ENCODE results near the gene TMEM225.
"Not testable (repeated sequence)": the region's sequence is repeated elsewhere in the genome, so short reads cannot be mapped to it uniquely, and the experiment has no call there.

The TMEM225 gene, protein sequence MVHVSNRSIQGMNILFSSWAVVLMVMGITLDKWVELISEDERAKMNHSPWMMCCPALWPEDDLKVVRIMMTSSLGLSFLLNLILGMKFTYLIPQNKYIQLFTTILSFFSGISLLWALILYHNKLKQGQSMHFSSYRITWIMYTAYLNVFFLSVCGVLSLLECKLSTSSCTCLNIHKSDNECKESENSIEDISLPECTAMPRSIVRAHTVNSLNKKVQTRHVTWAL

DNA sequence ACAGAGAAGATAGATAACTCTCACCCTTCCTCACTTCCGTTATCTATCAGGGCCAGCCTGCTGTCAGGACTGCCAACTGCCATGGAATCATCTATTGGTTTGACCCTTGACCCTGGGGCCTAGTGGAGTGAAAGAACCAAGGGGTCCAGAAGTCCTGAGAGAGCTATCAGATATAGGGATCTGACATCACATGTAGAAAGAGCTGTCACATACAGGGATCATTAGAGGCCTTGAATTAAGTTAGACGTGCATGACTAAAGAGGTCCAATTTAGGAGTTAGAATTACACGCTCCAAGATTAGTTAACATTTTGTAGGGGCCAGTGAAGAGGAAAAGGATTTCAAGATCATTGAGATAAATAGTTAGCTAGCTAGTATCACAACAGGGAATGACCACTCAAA lies at the start of gene TMEM225:
Gene TMEM225 (minus strand): TSS at position 101 of the 400 bp plus-strand sequence. CDS start 245 bp downstream, outside the sequence.
- no peak for DNase-seq

DNA sequence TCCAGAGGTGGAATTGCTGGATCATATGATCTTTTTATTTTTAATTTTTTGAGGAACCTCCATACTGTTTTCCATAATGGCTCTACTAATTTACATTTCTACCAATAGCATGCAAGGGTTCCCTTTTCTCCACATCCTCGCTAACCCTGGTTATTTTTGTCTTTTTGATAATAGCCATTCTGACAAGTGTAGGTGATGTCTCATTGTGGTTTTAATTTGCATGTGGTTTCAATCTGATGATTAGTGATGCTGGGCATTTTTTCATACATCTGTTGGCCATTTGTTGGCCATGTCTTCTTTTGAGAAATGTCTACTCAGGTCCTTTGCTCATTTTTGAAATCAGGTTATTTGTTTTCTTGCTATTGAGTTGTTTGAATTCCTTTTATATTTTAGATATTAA lies 38.6 kb upstream of the TMEM225 start:
- no peak for DNase-seq

DNA sequence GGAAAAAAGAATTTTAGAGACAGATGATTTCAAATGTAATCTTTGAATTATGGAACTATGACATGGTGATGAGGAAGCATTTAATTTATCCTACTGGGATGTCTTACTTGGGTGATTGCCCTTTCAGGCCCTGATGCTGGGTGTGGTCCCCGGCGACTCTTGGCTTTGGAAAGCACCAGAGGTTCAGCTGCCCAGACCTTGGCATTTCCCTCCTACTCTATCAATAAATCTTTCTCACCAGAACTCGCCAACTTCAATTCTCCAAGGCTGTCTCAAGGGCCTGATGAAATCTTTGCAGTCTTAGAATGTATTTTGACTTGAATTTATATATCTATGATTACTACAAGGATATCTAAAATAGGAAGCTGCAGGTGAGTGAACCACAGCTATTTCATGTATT lies 35.5 kb upstream of the TMEM225 start:
- DNase-seq: no peak

DNA sequence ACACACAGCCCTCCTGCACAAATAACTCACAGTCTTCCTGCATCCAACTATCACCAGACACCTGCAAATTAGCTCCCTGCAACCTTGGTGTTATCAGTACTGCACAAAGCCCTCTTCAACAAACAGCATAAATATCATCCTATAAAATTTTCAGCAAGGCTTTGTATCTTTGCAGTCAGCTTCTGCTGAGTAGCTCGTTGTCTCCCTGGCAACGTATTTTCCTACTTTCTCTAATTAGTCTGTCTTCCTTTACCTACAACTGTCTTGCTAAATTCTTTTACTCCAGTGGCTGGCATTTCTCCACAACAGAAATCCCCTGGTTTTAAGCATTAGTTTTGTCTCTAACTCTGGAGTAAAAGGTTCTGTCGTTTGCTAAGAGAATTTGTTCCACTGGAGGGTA lies 20.4 kb upstream of the TMEM225 start:
- DNase-seq: peak in 4 of 56 donors; percentile 0 to 2 (median 2)

DNA sequence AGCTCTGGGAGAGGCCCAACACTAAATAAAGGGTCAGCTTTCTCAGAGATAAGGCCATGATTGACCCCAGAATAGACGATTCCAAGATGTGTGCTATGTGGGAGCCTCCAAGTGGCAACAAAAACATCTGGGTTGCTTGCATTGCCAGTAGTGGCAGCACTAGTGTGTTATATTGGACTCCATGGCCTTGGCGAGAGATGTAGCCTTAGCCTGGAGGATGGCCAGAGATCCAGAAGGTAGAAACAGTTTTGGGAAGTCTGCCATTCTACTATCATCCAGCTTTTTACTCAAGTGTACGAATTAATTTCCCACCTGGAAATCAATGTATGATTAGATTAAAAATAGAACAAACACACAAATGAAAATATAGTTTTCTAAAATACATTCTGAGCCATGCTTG lies 19.5 kb upstream of the TMEM225 start:
- no peak for DNase-seq

DNA sequence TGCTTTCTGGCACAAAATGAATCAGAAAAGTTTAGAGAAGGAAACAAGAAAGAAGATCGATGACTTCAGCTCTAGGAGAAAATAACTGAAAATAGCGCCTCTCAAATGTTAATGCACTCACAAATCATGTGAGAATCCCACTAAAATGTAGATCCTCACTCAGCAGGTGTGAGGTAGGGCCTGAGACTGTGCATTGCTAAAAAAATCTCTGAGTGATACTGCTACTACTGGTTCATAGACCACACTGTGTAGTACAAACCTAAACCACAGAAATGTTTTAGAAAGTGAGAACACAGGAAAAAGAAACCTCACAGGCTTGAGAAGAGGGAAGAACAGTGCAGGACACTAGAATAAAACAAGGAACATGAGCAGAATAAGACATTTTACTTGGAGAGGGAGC lies 18.5 kb upstream of the TMEM225 start:
- no peak for DNase-seq

DNA sequence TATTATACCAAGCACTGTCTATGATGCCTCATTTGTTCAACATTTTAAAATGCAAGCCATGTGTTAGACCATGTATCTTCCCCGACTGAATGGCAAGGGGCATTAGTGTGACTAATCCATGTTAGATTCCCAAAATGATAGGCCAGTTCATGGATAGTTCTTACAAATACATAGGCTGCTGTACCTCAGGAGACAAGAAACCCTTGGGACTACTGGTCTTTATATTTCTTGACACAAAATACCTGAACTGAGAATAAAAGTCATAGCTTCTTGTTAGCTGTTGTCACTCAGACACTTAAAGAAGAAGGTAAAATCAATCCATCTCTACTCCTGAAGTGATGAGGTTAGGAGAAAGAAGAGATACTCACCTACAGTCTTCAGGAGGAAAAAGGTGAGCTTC lies 16.4 kb upstream of the TMEM225 start, which contains the start of gene OR8D4:
Gene OR8D4 (plus strand): TSS at position 301 of the 400 bp plus-strand sequence. CDS start 4,265 bp downstream, outside the sequence.
- DNase-seq: no peak

DNA sequence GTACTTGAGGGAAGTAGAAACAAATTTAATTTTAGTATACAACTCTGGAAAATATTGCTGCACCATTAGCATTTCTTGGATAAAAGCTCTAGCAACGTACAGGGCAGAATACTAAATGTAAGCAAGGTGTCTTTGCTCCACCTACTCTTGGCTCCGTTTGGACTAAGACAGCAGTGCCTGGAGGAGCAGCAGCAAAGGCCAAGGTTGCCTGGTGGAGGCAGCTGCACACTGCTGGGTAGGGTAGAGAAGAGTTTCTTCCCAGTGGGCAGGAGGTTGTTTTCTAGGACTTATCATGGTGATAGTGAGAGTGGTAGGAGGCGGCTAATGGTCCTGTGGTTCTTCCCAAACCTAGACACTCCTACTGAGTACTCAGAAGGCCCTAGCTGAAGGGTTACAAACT lies 14.3 kb upstream of the TMEM225 start:
- DNase-seq: no peak

DNA sequence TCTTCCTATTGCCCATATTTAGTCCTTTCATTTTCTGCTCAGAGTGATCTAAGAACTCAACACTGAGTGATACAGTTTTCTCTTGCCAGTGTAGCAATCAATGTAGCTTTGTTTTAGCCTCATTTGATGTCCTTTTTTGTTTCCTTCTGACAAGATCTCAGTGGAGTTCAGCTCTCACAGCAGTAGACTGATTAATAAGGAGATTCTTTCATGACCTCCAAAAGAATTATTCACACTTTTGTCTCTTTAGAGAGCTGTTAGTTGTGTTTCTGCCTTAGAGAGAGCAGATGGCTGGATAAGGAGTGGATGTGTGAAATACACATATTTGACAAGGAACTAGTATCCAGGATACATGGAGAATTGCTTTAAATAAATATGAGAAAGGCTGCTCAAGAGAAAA lies 6.6 kb upstream of the TMEM225 start:
- DNase-seq: no peak

DNA sequence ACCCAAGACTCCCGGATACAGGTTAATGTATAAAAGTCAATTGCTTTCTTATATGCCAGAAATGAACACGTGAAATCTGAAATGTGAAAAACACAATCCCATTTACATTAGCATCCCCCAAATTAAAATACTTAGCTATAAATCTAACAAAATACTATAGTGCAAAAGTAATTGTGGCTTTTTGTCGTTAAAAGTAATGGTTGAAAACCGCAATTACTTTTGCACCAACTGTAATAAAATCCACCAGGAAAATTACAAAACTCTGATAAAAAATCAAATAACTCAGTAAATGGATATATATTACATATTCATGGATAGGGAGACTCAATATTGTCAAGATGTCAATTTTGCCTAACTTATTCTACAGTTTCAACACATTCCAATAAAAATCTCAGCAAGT lies 4.6 kb downstream of the TMEM225 start:
- no peak for DNase-seq

DNA sequence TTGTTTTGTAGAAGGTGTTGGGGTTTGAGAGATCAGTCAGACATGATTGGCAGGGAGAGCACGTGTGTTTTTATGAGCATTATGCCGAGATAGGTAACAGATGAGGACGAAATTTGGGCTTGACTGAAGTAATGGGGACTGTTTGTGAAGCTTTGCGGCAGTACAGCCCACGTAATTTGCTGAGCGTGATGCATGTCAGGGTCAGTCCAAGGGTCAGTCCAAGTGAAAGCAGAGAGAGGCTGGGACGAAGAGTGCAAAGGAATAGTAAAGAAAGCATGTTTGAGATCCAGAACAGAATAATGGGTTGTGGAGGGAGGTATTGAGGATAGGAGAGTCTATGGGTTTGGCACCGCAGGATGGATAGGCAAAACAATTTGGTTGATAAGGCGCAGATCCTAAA lies 17.7 kb downstream of the TMEM225 start:
- DNase-seq: not testable (repeated sequence)

DNA sequence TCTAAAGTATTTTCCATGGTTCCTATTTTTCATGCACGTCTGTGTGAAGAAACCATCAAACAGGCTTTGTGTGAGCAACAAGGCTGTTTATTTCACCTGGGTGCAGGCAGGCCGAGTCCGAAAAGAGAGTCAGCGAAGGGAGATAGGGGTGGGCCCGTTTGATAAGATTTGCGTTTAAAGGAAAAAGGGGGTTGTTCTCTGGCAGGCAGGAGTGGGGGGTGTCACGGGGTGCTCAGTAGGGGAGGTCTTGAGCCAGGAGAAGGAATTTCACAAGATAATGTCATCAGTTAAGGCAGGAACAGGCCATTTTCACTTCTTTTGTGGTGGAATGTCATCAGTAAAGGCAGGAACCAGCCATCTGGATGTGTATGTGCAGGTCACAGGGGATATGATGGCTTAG lies 20.2 kb downstream of the TMEM225 start:
- not testable (repeated sequence) for DNase-seq

DNA sequence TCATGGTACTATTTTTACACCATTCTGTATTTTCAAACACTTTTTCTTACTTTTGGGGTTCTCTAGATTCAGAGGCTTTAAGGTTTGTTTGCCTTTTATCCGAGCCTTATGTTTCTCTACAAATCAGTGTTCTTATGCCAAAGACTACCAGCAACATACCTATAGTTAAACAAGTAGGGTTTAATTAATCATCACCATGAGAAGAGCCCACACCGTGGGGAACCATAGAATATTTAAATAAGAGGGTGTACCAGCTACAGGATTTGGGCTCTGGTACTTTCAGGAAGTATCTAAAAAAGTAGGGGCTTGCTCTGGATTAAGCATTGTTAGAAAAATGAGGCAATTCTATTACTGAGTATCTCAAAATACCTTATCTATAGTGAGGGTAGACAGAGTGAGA lies 25.7 kb downstream of the TMEM225 start:
- DNase-seq: no peak

DNA sequence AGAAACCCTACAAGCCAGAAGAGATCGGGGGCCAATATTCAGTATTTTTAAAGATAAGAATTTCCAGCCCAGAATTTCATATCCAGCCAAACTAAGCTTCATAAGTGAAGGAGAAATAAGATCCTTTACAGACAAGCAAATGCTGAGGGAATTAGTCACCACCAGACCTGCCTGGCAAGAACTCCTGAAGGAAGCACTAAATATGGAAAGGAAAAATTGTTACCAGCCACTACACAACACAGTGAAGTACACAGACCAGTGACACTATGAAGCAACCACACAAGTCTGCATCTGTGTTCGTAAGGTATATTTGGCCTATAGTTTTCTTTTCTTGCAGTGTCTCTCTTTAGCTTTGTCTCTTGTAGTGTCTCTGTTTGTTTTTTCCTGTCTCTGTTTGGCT lies 29.0 kb downstream of the TMEM225 start:
- no peak for DNase-seq

DNA sequence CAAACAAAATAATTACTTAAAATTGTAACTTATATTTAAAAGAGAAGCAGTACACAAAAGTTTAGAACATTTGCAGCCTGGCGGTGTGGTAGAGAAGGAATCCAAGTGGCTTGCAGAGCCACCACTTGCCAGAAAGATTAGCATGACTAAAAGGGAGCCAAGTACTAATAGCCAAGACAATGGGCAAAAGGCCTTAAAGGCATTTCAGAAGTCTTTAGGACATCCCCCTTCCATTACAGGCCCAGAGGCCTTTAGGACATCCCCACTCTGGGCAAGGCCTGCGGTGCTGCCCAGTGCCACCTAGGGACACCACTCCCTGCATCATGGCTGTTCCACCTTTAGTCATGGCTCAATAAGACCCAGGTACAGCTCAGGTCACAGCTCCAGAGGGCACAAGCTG lies 32.4 kb downstream of the TMEM225 start:
- no peak for DNase-seq

DNA sequence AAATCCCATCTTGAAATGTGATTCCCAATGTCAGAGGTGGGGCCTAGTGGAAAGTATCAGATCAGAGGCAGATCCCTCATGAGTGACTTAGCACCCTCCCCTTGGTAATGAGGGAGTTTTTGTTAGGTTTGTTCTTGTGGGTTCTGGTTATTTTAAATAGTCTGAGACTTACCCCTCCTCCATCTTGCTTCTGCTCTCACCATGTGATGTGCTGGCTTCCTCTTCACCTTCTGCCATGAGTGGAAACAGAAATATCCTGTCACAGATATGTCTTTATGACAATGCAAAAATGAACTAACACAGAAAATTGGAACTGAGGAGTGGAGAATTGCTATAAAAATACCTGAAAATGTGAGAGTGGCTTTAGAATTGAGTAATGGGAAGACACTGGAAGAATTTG lies 33.1 kb downstream of the TMEM225 start:
- no peak for DNase-seq

DNA sequence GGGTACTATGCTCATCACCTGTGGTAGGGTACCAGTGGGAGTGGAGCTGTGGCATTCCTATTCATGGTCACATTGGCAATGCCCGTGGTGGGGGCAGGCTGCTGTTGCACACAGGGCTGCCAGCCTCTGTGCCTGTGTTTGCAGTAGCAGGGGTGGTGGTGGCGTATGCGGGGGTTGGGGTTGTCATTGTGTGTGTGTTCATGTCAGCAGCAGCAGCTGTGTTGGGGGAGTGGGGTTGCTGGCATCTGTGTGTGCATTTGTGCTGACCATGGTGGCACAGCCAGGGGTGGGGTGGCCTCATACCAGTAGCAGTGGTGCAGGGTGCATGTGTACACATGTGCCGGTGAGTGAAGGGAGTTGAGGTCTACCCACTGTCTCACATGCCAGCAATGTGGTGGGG lies 34.4 kb downstream of the TMEM225 start:
- DNase-seq: no peak

DNA sequence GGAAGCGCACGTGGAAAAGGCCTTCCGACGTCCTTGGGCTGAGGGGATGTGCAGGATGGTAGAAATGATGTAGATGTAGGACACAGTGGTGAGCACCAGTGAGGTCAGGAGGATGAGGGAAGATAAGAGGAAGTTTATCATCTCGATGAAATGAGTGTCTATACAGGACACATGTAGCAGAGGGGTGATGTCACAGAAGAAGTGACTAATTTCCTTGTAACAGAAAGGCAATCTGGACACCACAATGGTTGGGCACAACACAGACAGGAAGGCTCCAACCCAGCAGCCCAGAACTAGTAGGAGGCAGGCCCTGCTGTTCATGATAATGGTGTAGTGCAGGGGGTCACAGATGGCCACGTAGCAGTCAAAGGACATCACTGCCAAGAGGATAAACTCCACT lies 44.3 kb downstream of the TMEM225 start:
- DNase-seq: no peak

DNA sequence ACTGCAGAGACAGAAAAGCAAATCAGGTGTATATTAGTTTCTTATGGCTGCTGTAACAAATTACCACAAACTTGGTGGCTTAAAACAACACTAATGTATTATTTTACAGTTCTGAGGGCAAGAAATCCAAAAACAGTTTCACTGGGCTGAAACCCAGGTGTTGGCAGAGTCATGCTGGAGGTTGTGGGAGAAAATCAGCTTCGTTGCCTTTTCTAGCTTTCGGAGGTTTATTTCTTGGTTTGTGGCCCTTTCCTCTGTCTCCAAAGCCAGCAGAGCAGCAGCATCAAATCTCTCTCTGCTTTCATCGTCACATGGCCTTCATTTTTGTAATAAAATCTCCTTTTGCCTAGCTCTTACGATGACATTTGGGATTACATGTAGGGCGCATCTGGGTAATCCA lies 46.3 kb downstream of the TMEM225 start:
- DNase-seq: no peak

DNA sequence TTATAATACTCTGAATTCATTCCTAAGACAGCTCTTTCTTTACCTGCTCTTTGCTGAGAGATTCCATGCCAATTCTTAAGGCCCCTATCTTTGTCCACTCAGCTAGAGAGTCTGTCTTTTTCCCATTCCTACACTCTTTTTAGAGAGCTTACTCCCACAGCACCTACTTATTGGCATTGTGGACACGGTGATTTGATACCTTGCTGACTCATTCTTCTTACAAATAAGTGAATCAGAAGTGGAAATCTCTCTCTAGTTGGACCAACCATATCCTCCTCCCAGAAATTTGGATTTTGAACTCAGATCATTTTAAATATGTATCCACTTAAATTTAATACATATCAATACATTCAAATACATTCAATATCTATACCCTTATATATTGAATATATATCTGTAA lies 46.8 kb downstream of the TMEM225 start:
- DNase-seq: no peak

DNA sequence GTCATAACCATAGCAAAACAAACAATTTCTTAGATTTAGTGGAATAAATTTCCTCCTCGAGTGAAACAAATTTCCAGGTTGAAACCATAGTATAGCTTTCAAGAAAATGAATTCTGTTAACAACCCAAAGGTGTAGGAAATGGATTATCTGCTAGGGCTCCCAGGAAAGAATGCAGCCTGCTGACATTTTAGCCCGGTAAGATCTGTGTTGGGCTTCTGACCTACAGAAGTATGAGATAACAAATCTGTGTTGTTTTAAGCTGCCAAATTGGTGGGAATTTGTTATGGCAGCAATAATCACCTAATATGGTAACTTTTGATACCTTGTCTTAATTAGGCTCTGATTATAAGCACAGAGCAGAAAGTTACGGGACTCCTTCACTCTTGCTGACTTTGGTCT lies 47.3 kb downstream of the TMEM225 start:
- no peak for DNase-seq

DNA sequence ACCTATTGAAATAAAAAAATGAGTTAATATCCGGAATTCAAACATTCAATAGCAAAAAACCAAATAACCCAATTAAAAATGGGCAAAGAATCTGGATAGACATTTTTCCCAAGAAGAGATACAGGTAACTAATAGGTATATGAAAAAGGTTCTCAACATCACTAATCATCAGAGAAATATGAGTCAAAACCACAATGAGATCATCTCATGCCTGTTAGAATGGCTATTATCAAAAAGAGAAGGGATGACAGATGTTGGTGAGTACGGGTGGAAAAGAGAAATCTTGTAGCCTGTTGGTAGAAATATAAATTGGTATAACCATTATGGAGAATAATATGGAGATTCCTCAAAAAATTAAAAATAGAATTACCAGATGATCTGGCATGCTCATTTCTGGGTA lies 52.4 kb downstream of the TMEM225 start:
- DNase-seq: no peak

All from nucleus accumbens (tissue), 56 donors.